GM12891 (cell line): ENCODE data around the gene SLC2A9.

Experiments
- PAX5 ChIP-seq: IDR thresholded peaks from 2 replicates; pipeline ENCODE4 v1.6.1; 2011; ENCODE audit warnings: low read length, moderate library complexity, mild to moderate bottlenecking; ENCODE audit not compliant: insufficient read depth, severe bottlenecking
- POLR2A ChIP-seq: IDR thresholded peaks from 2 replicates; pipeline ENCODE4 v1.6.1; 2011; ENCODE audit warnings: low read depth, low read length, control low read depth
- POLR2AphosphoS5 ChIP-seq: IDR thresholded peaks from 2 replicates; pipeline ENCODE4 v1.6.1; 2011; ENCODE audit warnings: low read depth, low read length, control low read depth
- SPI1 ChIP-seq: IDR thresholded peaks from 2 replicates; pipeline ENCODE4 v1.6.1; 2011; ENCODE audit warnings: low read depth, low read length, control low read depth
- TAF1 ChIP-seq: IDR thresholded peaks from 2 replicates; pipeline ENCODE4 v1.6.1; 2011; ENCODE audit warnings: low read depth, low read length, control low read depth

GRCh38 chr4:9826551-9826950 is 194.7 kb downstream of the SLC2A9 start:
- TF ChIP-seq POLR2A (no peak), SPI1 (no peak), TAF1 (no peak), POLR2AphosphoS5 (no peak), PAX5 (no peak)
